Activated T-cell treated with anti-CD3 and anti-CD28 coated beads for 24 hours (primary cell): Measurements from ENCODE around the gene C2.
"Not testable (repeated sequence)": the region's sequence is repeated elsewhere in the genome, so short reads cannot be mapped to it uniquely, and the experiment has no call there.

Experiments used
- DNase-seq: peaks from one replicate; pipeline ENCODE4 v3.0.0-alpha.2; 2020; ENCODE audit warnings: low read depth

The C2 gene

DNA sequence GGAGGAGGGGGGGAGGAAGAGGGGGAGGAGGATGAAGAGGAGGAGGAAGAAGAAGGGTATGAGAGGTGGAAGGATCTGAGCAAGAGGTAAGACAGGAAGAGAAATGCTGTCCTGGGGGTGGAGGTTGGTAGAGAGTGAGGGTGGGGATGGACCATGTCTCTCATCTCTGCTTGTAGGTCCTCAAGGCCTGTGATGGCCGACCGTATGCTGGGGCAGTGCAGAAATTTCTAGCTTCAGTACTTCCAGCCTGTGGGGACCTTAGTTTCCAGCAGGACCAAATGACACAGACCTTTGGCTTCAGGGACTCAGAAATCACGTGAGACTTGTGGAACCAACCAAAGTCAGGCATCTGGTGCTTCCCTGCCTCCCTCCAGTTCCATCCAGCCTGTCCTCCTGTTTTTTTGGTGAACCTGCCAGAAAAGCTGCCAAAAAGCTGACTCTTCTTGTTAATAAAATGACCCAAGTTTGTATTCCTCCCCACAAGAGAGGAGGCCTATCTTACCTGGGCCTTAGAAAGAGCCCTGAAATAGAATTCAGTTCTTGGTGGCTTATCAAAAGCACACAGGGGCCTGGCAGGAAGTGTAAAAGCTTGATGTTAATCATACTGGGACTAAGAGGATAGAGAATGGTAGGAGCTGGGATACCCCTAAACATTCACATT is 51.9 kb downstream of the C2 start:
- DNase-seq, result no peak

- DNase-seq, result not testable (repeated sequence)
Observed at GRCh38 chr6:31980195-31980876, 52.8 kb downstream of the C2 start.

DNA sequence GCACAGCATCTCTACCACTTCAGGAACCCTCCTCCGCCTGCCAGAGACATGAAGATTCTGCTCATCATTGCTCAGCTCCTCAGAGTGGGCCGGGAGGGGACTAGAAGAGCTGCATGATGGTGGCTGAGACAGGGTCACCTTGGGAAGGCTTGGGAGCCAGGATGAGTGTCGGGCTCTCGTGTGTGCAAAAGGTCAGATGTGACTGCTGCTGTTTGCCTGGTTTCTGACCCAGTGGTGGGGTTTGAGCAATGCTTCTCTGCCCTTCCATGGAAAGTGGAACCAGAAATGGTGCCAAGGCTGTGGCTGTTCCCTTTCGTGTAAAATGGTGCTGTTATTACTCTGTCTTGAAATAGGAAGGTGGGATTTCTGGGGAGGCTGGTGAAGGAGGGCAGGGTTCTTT is 53.5 kb downstream of the C2 start:
- DNase-seq, result not testable (repeated sequence)

DNA sequence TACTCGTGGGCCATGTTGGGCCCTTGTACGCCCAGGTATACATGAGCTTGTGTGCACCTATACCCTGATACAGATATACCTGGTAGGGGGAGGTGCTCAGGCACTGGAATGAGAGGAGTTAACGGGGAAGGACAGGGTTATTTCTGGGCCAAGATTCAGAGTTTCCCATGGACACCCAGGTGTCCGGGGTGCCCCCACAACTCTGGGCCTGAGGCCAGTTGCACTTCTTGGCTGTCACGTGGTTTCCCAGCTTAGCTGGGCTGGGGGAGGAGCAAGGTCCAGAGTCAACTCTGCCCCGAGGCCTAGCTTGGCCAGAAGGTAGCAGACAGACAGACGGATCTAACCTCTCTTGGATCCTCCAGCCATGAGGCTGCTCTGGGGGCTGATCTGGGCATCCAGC is 54.2 kb downstream of the C2 start, which contains the start of gene C4A:
TSS of gene C4A (plus strand) at position 314 of the 400 bp plus-strand sequence. CDS start at position 365, 51 bp downstream.
- not testable (repeated sequence) for DNase-seq

- not testable (repeated sequence) for DNase-seq
Observed at GRCh38 chr6:31989363-31989762, 61.8 kb downstream of the C2 start.

DNA sequence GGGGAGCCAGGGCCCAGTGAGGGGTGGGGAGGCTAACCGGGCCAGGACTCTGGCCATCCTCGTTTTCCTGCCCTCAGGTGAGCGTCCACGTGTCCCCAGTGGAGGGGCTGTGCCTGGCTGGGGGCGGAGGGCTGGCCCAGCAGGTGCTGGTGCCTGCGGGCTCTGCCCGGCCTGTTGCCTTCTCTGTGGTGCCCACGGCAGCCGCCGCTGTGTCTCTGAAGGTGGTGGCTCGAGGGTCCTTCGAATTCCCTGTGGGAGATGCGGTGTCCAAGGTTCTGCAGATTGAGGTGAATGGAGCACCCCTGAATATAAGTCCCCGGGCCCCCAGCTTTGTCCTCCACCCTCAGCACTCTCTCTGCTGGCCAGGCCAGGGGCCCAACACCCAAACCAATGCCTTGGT is 66.9 kb downstream of the C2 start:
- not testable (repeated sequence) for DNase-seq
